Central memory CD8-positive, alpha-beta T cell (primary cell): ENCODE data around the gene DPP3.
"Not testable (repeated sequence)": the region's sequence is repeated elsewhere in the genome, so short reads cannot be mapped to it uniquely, and the experiment has no call there.

ENCODE experiments used
- ATAC-seq: fragments of 150-1000 bp; cut with Tn5 transposase; replicated peaks from 2 replicates; pipeline ENCODE4 v1.10.0; 2022; ENCODE audit warnings: mild to moderate bottlenecking, moderate FRiP score, moderate number of reproducible peaks; ENCODE audit not compliant: poor library complexity, severe bottlenecking; ENCODE audit errors: extremely low read depth
- DNase-seq, 2 donors: peaks; one replicate each; pipeline ENCODE4 v3.0.0; 2021; ENCODE audit warnings: low spot score in 2 of 2
- H3K27ac Mint-ChIP-seq: one replicate; pipeline ENCODE4 v1.8.0; 2022; ENCODE audit warnings: low read depth, mild to moderate bottlenecking, moderate library complexity, mixed read lengths
- H3K27me3 Mint-ChIP-seq: one replicate; pipeline ENCODE4 v1.8.0; 2022; ENCODE audit warnings: mixed read lengths
- H3K36me3 Mint-ChIP-seq: one replicate; pipeline ENCODE4 v1.8.0; 2022; ENCODE audit warnings: mild to moderate bottlenecking, moderate library complexity, mixed read lengths; ENCODE audit not compliant: insufficient read depth
- H3K4me1 Mint-ChIP-seq: one replicate; pipeline ENCODE4 v1.8.0; 2022; ENCODE audit warnings: mixed read lengths
- H3K4me3 Mint-ChIP-seq: one replicate; pipeline ENCODE4 v1.8.0; 2022; ENCODE audit warnings: mild to moderate bottlenecking, moderate library complexity, mixed read lengths
- H3K9me3 Mint-ChIP-seq: one replicate; pipeline ENCODE4 v1.8.0; 2022; ENCODE audit warnings: mixed read lengths

Gene DPP3

GRCh38 chr11:66450560-66450959 is 29.7 kb upstream of the DPP3 start:
- Mint-ChIP-seq H3K27ac (no peak overlapping the region), H3K9me3 (no peaks in the 10 kb centered on the region), H3K27me3 (peaks cover 38% of the 10 kb centered on the region), H3K4me3 (no peak overlapping the region), H3K4me1 (peaks cover 12% of the 10 kb centered on the region), H3K36me3 (no peaks in the 10 kb centered on the region)
- ATAC-seq (no peak), DNase-seq (no peak)

- no peaks in the 10 kb centered on the region for H3K36me3 Mint-ChIP-seq
These were observed 28.6 kb upstream of the DPP3 start for GRCh38 chr11:66451663-66452062.

GRCh38 chr11:66454247-66454646 is 26.0 kb upstream of the DPP3 start:
- no peaks in the 10 kb centered on the region for H3K9me3 Mint-ChIP-seq
- H3K4me1 Mint-ChIP-seq: peaks cover 12% of the 10 kb centered on the region
- ATAC-seq: no peak
- H3K27ac Mint-ChIP-seq: no peak overlapping the region
- H3K4me3 Mint-ChIP-seq: no peak overlapping the region
- no peak for DNase-seq
- peaks cover 28% of the 10 kb centered on the region for H3K27me3 Mint-ChIP-seq
- H3K36me3 Mint-ChIP-seq: no peaks in the 10 kb centered on the region

More at GRCh38 chr11:66451663-66452062, 28.6 kb upstream of the DPP3 start:
- peaks cover 38% of the 10 kb centered on the region for H3K27me3 Mint-ChIP-seq
- no peaks in the 10 kb centered on the region for H3K9me3 Mint-ChIP-seq
- ATAC-seq (no peak), DNase-seq (no peak)
- H3K4me1 Mint-ChIP-seq: peaks cover 12% of the 10 kb centered on the region
- H3K27ac Mint-ChIP-seq: no peak overlapping the region
- H3K4me3 Mint-ChIP-seq: no peak overlapping the region

GRCh38 chr11:66454828-66455227 is 25.4 kb upstream of the DPP3 start:
- H3K27ac Mint-ChIP-seq: no peak overlapping the region
- no peaks in the 10 kb centered on the region for H3K36me3 Mint-ChIP-seq
- H3K4me3 Mint-ChIP-seq: no peak overlapping the region
- no peaks in the 10 kb centered on the region for H3K9me3 Mint-ChIP-seq
- no peak for ATAC-seq
- H3K27me3 Mint-ChIP-seq: peaks cover 22% of the 10 kb centered on the region
- peaks cover 12% of the 10 kb centered on the region for H3K4me1 Mint-ChIP-seq
- DNase-seq: no peak

GRCh38 chr11:66457826-66458225 is 22.4 kb upstream of the DPP3 start:
- Mint-ChIP-seq H3K36me3 (no peaks in the 10 kb centered on the region), H3K4me1 (peaks cover 12% of the 10 kb centered on the region), H3K27ac (no peak overlapping the region), H3K9me3 (no peaks in the 10 kb centered on the region), H3K4me3 (no peak overlapping the region), H3K27me3 (peaks cover 10% of the 10 kb centered on the region)
- DNase-seq (no peak), ATAC-seq (no peak)

- no peaks in the 10 kb centered on the region for H3K36me3 Mint-ChIP-seq
- no peak for ATAC-seq
- H3K4me1 Mint-ChIP-seq: peaks cover 6% of the 10 kb centered on the region
- no peak overlapping the region for H3K27ac Mint-ChIP-seq
- no peak for DNase-seq
- H3K27me3 Mint-ChIP-seq: peaks cover 10% of the 10 kb centered on the region
- H3K4me3 Mint-ChIP-seq: no peak overlapping the region
- no peaks in the 10 kb centered on the region for H3K9me3 Mint-ChIP-seq
These were observed 21.0 kb upstream of the DPP3 start for GRCh38 chr11:66459138-66459778.

GRCh38 chr11:66462010-66462409 is 18.2 kb upstream of the DPP3 start:
- Mint-ChIP-seq H3K9me3 (no peaks in the 10 kb centered on the region), H3K4me3 (no peak overlapping the region), H3K27me3 (no peaks in the 10 kb centered on the region), H3K27ac (no peak overlapping the region), H3K36me3 (peaks cover 5% of the 10 kb centered on the region), H3K4me1 (peaks cover 4% of the 10 kb centered on the region)
- ATAC-seq: no peak
- no peak for DNase-seq

GRCh38 chr11:66462911-66463310 is 17.3 kb upstream of the DPP3 start:
- no peak for DNase-seq
- Mint-ChIP-seq H3K9me3 (no peaks in the 10 kb centered on the region), H3K36me3 (peaks cover 9% of the 10 kb centered on the region), H3K4me3 (no peak overlapping the region), H3K4me1 (peaks cover 10% of the 10 kb centered on the region), H3K27me3 (no peaks in the 10 kb centered on the region), H3K27ac (no peak overlapping the region)
- no peak for ATAC-seq

- not testable (repeated sequence) for H3K27me3 Mint-ChIP-seq, ATAC-seq, DNase-seq, H3K36me3 Mint-ChIP-seq, H3K27ac Mint-ChIP-seq, H3K4me3 Mint-ChIP-seq, H3K9me3 Mint-ChIP-seq
- peaks cover 10% of the 10 kb centered on the region for H3K4me1 Mint-ChIP-seq
These were observed 16.1 kb upstream of the DPP3 start for GRCh38 chr11:66464116-66464515.

- H3K36me3 Mint-ChIP-seq: peaks cover 9% of the 10 kb centered on the region
- H3K27me3 Mint-ChIP-seq: no peaks in the 10 kb centered on the region
- no peak for DNase-seq
- H3K27ac Mint-ChIP-seq: no peak overlapping the region
- H3K9me3 Mint-ChIP-seq: no peaks in the 10 kb centered on the region
- H3K4me3 Mint-ChIP-seq: no peak overlapping the region
- ATAC-seq: no peak
- peaks cover 10% of the 10 kb centered on the region for H3K4me1 Mint-ChIP-seq
These were observed 15.3 kb upstream of the DPP3 start for GRCh38 chr11:66464916-66465315.

- H3K36me3 Mint-ChIP-seq: peaks cover 9% of the 10 kb centered on the region
- H3K9me3 Mint-ChIP-seq: no peaks in the 10 kb centered on the region
- H3K27me3 Mint-ChIP-seq: no peaks in the 10 kb centered on the region
- ATAC-seq: no peak
- peak overlapping the region; percentile 83 for H3K4me3 Mint-ChIP-seq
- peaks cover 10% of the 10 kb centered on the region for H3K4me1 Mint-ChIP-seq
- DNase-seq: no peak
- H3K27ac Mint-ChIP-seq: peak overlapping the region; percentile 87
These were observed 14.6 kb upstream of the DPP3 start for GRCh38 chr11:66465373-66466224.

- Mint-ChIP-seq H3K4me1 (peaks cover 10% of the 10 kb centered on the region), H3K9me3 (no peaks in the 10 kb centered on the region), H3K36me3 (peaks cover 9% of the 10 kb centered on the region), H3K27ac (peak within 1 kb of the TSS; percentile 87), H3K4me3 (peak within 1 kb of the TSS; percentile 83), H3K27me3 (no peaks in the 10 kb centered on the region)
- DNase-seq: peak; percentile 89 to 90
- peak; percentile 78 for ATAC-seq
These were observed 13.8 kb upstream of the DPP3 start, which contains the start of gene PELI3 for GRCh38 chr11:66466225-66467033. Gene PELI3, plus strand, starts transcription at chr11:66466905. Its CDS starts 1,224 bp downstream, at chr11:66468129.
